DLD1 (cell line): Measurements from ENCODE around the gene PSME1.

Experiments used
- in situ Hi-C: cut with HindIII; loops from 2 replicates; pipeline ENCODE4 v1.10.0; 2017; ENCODE audit warnings: low sequenced_read_pairs

The PSME1 gene

GRCh38 chr14:24167469-24168114, 31.6 kb downstream of the PSME1 start:
- in situ Hi-C loops, result no loop called here

GRCh38 chr14:24171422-24172260, 35.6 kb downstream of the PSME1 start, which contains the start of gene REC8:
Gene REC8 (plus strand): TSS chr14:24172080. CDS start chr14:24172553, 473 bp downstream.
- in situ Hi-C loops, result no loop called here

- in situ Hi-C loops, result no loop called here
Observed at GRCh38 chr14:24172261-24172860, 36.4 kb downstream of the PSME1 start.

GRCh38 chr14:24172871-24173281, 36.9 kb downstream of the PSME1 start:
- in situ Hi-C loops, result no loop called here

- in situ Hi-C loops, result no loop called here
Observed at GRCh38 chr14:24176599-24176998, 40.6 kb downstream of the PSME1 start.

GRCh38 chr14:24177041-24177825, 41.2 kb downstream of the PSME1 start:
- in situ Hi-C loops, result no loop called here

GRCh38 chr14:24177891-24178290, 41.9 kb downstream of the PSME1 start:
- in situ Hi-C loops, result no loop called here

GRCh38 chr14:24178399-24179178, 42.6 kb downstream of the PSME1 start:
- in situ Hi-C loops, result no loop called here

- in situ Hi-C loops, result no loop called here
Observed at GRCh38 chr14:24179294-24179960, 43.4 kb downstream of the PSME1 start.

GRCh38 chr14:24179961-24180796, 44.2 kb downstream of the PSME1 start:
- in situ Hi-C loops, result no loop called here

GRCh38 chr14:24181371-24182077, 45.5 kb downstream of the PSME1 start:
- in situ Hi-C loops, result no loop called here

- in situ Hi-C loops, result no loop called here
Observed at GRCh38 chr14:24182110-24182882, 46.3 kb downstream of the PSME1 start.

GRCh38 chr14:24183014-24183481, 47.1 kb downstream of the PSME1 start:
- in situ Hi-C loops, result no loop called here

GRCh38 chr14:24184104-24184970, 48.3 kb downstream of the PSME1 start:
- in situ Hi-C loops, result no loop called here

GRCh38 chr14:24185026-24185425, 49.0 kb downstream of the PSME1 start:
- in situ Hi-C loops, result no loop called here

- in situ Hi-C loops, result no loop called here
Observed at GRCh38 chr14:24185741-24186140, 49.7 kb downstream of the PSME1 start.
